Prostate gland (tissue), 2 donors: Measurements from ENCODE around the gene PRKG1.

ENCODE experiments used
- CTCF ChIP-seq, 4 experiments: fragments of 200-600 bp in 2 of 4; fragments of 450-650 bp in 2 of 4; sonication (generic) in 2 of 4; IDR thresholded peaks; 1 replicate in 3 of 4; 2 replicates in 1 of 4; pipeline ENCODE4 v1.5.1; 2016 to 2019; ENCODE audit warnings: antibody characterized with exemption in 4 of 4, mild to moderate bottlenecking in 2 of 4, moderate library complexity in 2 of 4
- POLR2A ChIP-seq: fragments of 450-650 bp; IDR thresholded peaks from one replicate; pipeline ENCODE4 v1.6.1; 2016; ENCODE audit warnings: antibody characterized with exemption, mild to moderate bottlenecking
- POLR2AphosphoS5 ChIP-seq: sonication (generic); formaldehyde crosslinking; IDR thresholded peaks from one replicate; pipeline ENCODE4 v1.6.1; 2017; ENCODE audit warnings: antibody characterized with exemption

- TF ChIP-seq CTCF (IDR thresholded peaks at IDR 0.05) (no peak), POLR2AphosphoS5 (no peak), POLR2A (no peak)
Measured at GRCh38 chr10:51874131-51874530, 799.8 kb downstream of the PRKG1 start.
